ENCODE results near the gene KYNU.
"Not testable (repeated sequence)": the region's sequence is repeated elsewhere in the genome, so short reads cannot be mapped to it uniquely, and the experiment has no call there.

Gene KYNU

GRCh38 chr2:143084462-143084861 is 207.0 kb downstream of the KYNU start:
- DNase-seq (ENCODE audit: extremely low read depth, insufficient read length): no peak
- no peak overlapping the region for H3K4me3 ChIP-seq (replicated peaks; ENCODE audit: low read depth, low read length)
- H3K27me3 ChIP-seq (replicated peaks; ENCODE audit: control insufficient read depth, insufficient read depth, low read length): no peaks in the 10 kb centered on the region
- no peak for TF ChIP-seq CTCF (IDR thresholded peaks at IDR 0.05; ENCODE audit: insufficient read depth, low read length, poor library complexity, severe bottlenecking)
- H3K36me3 ChIP-seq (ENCODE audit: control insufficient read depth, insufficient read depth, low read length): no peaks in the 10 kb centered on the region

GRCh38 chr2:143085125-143085784 is 207.8 kb downstream of the KYNU start:
- Histone ChIP-seq H3K27me3 (replicated peaks; ENCODE audit: control insufficient read depth, insufficient read depth, low read length) (no peaks in the 10 kb centered on the region), H3K36me3 (ENCODE audit: control insufficient read depth, insufficient read depth, low read length) (no peaks in the 10 kb centered on the region), H3K4me3 (replicated peaks; ENCODE audit: low read depth, low read length) (no peak overlapping the region)
- no peak for TF ChIP-seq CTCF (IDR thresholded peaks at IDR 0.05; ENCODE audit: insufficient read depth, low read length, poor library complexity, severe bottlenecking)
- no peak for DNase-seq (ENCODE audit: extremely low read depth, insufficient read length)

- no peak for DNase-seq (ENCODE audit: extremely low read depth, insufficient read length)
- H3K27me3 ChIP-seq (replicated peaks; ENCODE audit: control insufficient read depth, insufficient read depth, low read length): no peaks in the 10 kb centered on the region
- H3K36me3 ChIP-seq (ENCODE audit: control insufficient read depth, insufficient read depth, low read length): no peaks in the 10 kb centered on the region
- H3K4me3 ChIP-seq (replicated peaks; ENCODE audit: low read depth, low read length): no peak overlapping the region
- TF ChIP-seq CTCF (IDR thresholded peaks at IDR 0.05; ENCODE audit: insufficient read depth, low read length, poor library complexity, severe bottlenecking): no peak
Observed at GRCh38 chr2:143087033-143087432, 209.6 kb downstream of the KYNU start.

GRCh38 chr2:143088388-143088787 is 210.9 kb downstream of the KYNU start:
- no peak overlapping the region for H3K4me3 ChIP-seq (replicated peaks; ENCODE audit: low read depth, low read length)
- H3K36me3 ChIP-seq (ENCODE audit: control insufficient read depth, insufficient read depth, low read length): no peaks in the 10 kb centered on the region
- DNase-seq (ENCODE audit: extremely low read depth, insufficient read length): no peak
- TF ChIP-seq CTCF (IDR thresholded peaks at IDR 0.05; ENCODE audit: insufficient read depth, low read length, poor library complexity, severe bottlenecking): no peak
- H3K27me3 ChIP-seq (replicated peaks; ENCODE audit: control insufficient read depth, insufficient read depth, low read length): no peaks in the 10 kb centered on the region

- H3K36me3 ChIP-seq (ENCODE audit: control insufficient read depth, insufficient read depth, low read length); DNase-seq (ENCODE audit: extremely low read depth, insufficient read length); H3K4me3 ChIP-seq (replicated peaks; ENCODE audit: low read depth, low read length); H3K27me3 ChIP-seq (replicated peaks; ENCODE audit: control insufficient read depth, insufficient read depth, low read length): not testable (repeated sequence)
Observed at GRCh38 chr2:143089520-143089919, 212.1 kb downstream of the KYNU start.

Data from GM06990 (cell line).